ENCODE measurements around the gene PIP5K1B. TPM values are rescaled to one million over a fixed set of nuclear protein-coding genes. Genes with fewer than 3 reads are reported as not detected.
"Not testable (repeated sequence)": the region's sequence is repeated elsewhere in the genome, so short reads cannot be mapped to it uniquely, and the experiment has no call there.

Gene PIP5K1B
- polyA plus RNA-seq, 1 donor from 2014 or later, result 5.0 TPM

DNA sequence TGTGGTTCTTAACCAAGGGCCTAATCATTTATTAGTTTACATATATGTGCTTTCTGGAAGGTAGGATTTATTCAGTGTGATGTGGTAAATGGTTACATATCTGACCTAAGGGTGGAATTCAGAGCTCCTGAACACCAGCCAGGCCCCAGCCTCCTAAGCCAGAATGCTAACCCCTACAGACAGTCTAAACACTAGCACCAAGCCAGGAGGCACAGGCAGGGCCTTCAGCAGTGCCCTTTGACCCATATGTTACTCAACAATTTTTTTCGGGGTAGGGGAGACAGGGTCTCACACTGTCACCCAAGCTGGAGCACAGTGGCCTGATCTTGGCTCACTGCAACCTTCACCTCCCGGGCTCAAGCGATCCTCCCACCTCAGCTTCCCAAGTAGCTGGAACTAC is 268.6 kb downstream of the PIP5K1B start:
- H3K27ac Mint-ChIP-seq, result peak overlapping the region in 2 of 3 donors; percentile 2 to 33
- peaks cover 0 to 2% (median 0%) of the 10 kb centered on the region in 3 donors for H3K9me3 Mint-ChIP-seq
- peaks cover 12% of the 10 kb centered on the region for H3K36me3 Mint-ChIP-seq
- no peaks in the 10 kb centered on the region for H3K27me3 Mint-ChIP-seq
- H3K4me1 Mint-ChIP-seq, result peaks cover 22 to 25% (median 24%) of the 10 kb centered on the region in 3 donors
- H3K4me3 Mint-ChIP-seq, result no peak overlapping the region

DNA sequence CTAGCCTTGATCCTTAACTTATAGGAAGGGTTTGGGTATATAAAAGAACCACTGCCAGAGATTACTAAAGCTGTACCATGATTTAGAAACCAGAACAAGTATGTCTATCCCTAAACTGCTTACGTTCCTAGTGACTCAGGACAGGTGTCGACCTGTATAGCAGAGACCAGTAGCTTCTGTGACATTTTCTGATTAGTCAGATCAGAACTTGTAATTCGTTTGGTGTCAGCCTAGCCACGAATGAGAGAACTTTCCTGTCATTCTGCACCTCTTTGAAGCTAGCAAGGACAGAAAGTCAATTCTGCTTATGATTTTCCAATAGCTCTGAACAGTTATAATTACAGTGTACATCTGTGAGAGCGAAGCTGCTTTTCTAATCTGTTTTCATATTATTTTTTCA is 269.4 kb downstream of the PIP5K1B start:
- Mint-ChIP-seq H3K27me3 (no peaks in the 10 kb centered on the region), H3K9me3 (peaks cover 0 to 2% (median 0%) of the 10 kb centered on the region in 3 donors), H3K36me3 (peaks cover 12% of the 10 kb centered on the region), H3K4me1 (peaks cover 22 to 32% (median 24%) of the 10 kb centered on the region in 3 donors), H3K4me3 (peak overlapping the region in 1 of 4 donors; percentile 24), H3K27ac (peak overlapping the region in 1 of 3 donors; percentile 3)

DNA sequence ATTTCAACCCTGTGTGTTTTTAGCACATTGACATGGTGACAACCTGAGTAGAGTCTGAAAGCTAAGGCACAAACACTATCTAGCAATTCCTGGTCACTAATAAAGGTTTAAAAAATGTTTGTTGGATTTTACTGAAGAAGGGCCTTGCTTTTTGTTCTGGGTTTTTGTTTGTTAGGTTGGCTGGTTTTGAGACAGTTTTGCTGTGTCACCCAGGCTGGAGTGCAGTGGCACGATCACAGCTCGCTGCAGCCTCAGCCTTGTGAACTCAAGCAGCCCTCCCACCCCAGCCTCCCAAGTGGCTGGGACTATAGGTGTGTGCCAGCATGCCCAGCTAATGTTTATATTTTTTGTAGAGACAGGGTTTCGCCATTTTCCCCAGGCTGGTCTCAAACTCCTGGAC is 269.9 kb downstream of the PIP5K1B start:
- peaks cover 0 to 2% (median 0%) of the 10 kb centered on the region in 3 donors for H3K9me3 Mint-ChIP-seq
- H3K36me3 Mint-ChIP-seq, result peaks cover 9% of the 10 kb centered on the region
- peak overlapping the region in 1 of 3 donors; percentile 16 for H3K27ac Mint-ChIP-seq
- no peaks in the 10 kb centered on the region for H3K27me3 Mint-ChIP-seq
- H3K4me1 Mint-ChIP-seq, result peaks cover 22 to 35% (median 24%) of the 10 kb centered on the region in 3 donors
- no peak overlapping the region for H3K4me3 Mint-ChIP-seq

DNA sequence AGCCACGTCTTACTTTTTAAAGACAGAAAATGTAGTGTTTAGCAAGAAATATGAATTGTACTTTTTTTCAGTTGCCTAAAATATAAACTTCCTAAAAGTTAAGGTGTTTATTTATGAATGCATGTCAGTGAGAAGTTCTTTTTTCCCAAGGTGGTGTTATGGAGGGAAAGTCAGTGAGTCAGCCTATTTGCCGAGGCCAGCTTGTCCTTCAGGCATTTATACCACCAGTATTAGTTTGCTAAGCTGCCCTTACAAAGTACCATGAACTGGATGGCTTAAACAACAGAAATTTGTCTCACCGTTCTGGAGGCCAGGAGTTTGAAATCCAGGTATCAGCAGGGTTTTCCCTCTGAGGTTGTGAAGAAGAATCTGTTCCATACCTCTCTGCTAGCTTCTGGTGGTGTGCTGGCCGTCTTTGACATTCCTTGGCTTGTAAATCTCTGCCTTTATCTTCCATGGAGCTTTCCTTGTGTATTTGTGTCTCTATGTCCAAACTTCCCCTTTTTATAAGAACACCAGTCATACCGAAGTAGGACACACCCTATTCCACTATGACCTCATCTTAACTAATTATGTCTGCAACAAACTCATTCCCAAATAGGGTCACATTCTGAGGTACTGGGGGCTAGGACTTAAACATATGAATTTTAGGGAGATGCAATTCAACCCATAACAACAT is 270.5 kb downstream of the PIP5K1B start:
- Mint-ChIP-seq H3K27me3 (no peaks in the 10 kb centered on the region), H3K27ac (peak overlapping the region in 1 of 3 donors; percentile 1), H3K9me3 (peaks cover 0 to 2% (median 0%) of the 10 kb centered on the region in 3 donors), H3K4me1 (peaks cover 22 to 36% (median 24%) of the 10 kb centered on the region in 3 donors), H3K4me3 (peak overlapping the region in 2 of 4 donors; percentile 0 to 14), H3K36me3 (peaks cover 5% of the 10 kb centered on the region)

DNA sequence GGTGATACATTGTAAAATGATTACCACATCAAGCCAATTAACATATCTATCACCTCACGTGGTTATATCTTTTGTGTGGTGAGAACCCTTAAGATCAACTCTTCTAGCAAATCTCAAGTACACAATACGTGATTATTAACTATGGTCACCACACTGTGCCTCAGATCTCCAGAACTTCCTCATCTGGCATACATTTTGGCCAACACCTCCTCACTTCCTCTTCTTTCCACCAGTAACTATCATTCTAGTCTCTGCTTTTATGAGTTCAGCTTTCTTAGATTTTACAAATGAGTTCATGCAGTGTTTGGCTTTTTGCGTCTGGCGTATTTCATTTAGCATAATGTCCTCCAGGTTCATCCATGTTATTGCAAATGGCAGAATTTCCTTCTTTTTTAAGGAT is 273.0 kb downstream of the PIP5K1B start:
- no peaks in the 10 kb centered on the region for H3K27me3 Mint-ChIP-seq
- H3K36me3 Mint-ChIP-seq, result peaks cover 2% of the 10 kb centered on the region
- peak overlapping the region in 1 of 4 donors; percentile 2 for H3K4me3 Mint-ChIP-seq
- no peak overlapping the region for H3K27ac Mint-ChIP-seq
- H3K4me1 Mint-ChIP-seq, result peaks cover 22 to 53% (median 32%) of the 10 kb centered on the region in 3 donors
- no peaks in the 10 kb centered on the region for H3K9me3 Mint-ChIP-seq

DNA sequence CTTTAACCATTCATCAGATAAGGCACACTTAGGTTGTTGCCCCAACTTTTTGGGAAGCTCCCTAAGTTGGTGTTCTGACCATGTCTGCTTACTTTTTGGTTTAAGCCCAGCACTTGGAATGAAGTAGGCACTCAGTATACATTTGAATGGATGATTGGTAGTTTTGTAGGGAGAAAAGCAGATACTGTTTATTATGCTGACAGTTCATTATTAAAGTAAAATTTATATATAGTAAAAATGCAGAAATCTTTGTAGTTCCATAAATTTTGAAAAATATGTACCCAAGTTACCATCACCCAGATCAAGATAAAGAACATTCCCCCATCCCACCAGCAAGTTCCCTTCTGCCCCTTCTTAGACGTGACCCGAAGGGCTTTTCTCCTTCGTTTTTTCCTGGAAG is 273.5 kb downstream of the PIP5K1B start:
- peaks cover 5% of the 10 kb centered on the region for H3K36me3 Mint-ChIP-seq
- H3K27ac Mint-ChIP-seq, result no peak overlapping the region
- no peak overlapping the region for H3K4me3 Mint-ChIP-seq
- peaks cover 25 to 58% (median 29%) of the 10 kb centered on the region in 3 donors for H3K4me1 Mint-ChIP-seq
- no peaks in the 10 kb centered on the region for H3K27me3 Mint-ChIP-seq
- no peaks in the 10 kb centered on the region for H3K9me3 Mint-ChIP-seq

DNA sequence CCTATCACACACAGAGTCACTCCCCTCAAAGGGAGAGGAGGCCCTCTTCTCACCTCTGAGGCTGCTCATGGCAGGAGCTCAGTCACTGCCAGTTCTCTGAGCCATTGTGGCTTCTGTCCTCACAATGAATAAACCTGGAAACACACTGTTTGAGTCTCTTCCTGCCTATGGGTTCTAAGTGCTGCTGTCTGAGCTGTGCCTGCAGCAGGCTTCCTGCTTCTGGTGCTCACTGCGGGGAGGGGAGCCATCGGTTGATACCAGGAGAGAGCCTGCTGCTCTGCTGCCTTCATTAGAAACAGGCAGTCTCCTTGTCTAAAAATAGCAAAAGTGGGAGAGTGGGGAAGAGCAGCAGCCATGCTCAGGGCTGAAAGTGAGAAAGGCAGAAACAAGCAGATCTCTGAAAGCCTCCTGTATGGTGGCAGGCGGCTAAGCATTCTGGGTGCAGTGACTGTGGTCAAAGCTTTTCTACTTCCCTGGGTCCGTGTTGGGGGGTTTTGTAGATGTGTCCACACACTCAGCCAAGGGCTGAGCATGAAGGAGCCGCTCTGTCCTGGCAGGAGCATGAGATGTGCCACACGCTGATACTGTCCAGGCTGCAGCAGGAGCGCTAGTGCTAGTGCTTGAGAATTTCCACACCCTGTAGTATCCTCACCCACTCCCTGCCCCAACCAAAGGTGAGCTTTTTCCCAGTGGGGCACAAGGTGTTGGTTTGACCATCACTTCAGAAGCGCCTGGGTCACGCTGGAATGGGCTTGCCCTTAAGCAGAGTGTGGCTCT is 274.7 kb downstream of the PIP5K1B start:
- Mint-ChIP-seq H3K27me3 (no peaks in the 10 kb centered on the region), H3K36me3 (peaks cover 5% of the 10 kb centered on the region), H3K4me1 (peaks cover 21 to 51% (median 23%) of the 10 kb centered on the region in 3 donors), H3K4me3 (no peak overlapping the region), H3K27ac (no peak overlapping the region), H3K9me3 (no peaks in the 10 kb centered on the region)

DNA sequence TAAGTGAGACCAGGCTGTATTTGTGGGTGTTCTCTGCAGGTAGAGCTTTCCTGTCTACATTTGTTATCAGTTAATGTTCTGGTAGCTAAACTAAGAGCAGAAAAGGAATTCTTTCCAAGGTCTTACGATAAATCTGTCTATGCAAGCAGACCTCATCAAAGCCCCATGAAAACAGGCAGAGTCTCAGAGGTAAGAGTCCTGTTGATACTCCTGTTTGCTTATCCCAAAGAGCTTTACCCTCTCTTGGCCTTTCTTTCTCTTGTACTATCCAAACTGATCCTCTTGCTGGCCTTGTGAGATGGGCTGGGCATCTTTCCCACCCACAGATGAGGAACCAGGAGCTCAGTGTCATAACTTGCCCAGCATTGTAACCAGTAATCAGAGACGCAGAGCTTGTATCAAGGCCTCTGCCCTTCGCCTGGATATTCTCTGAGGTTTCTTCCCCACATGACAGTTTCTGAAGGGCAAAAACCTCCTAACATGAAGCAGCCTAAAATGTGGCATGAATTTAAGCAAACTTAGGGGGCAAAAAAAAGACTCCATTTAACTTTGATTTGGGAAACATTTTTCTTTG is 275.4 kb downstream of the PIP5K1B start:
- no peak overlapping the region for H3K4me3 Mint-ChIP-seq
- no peaks in the 10 kb centered on the region for H3K27me3 Mint-ChIP-seq
- peaks cover 17 to 51% (median 19%) of the 10 kb centered on the region in 3 donors for H3K4me1 Mint-ChIP-seq
- peak overlapping the region in 1 of 3 donors; percentile 4 for H3K27ac Mint-ChIP-seq
- H3K9me3 Mint-ChIP-seq, result no peaks in the 10 kb centered on the region
- peaks cover 5% of the 10 kb centered on the region for H3K36me3 Mint-ChIP-seq

DNA sequence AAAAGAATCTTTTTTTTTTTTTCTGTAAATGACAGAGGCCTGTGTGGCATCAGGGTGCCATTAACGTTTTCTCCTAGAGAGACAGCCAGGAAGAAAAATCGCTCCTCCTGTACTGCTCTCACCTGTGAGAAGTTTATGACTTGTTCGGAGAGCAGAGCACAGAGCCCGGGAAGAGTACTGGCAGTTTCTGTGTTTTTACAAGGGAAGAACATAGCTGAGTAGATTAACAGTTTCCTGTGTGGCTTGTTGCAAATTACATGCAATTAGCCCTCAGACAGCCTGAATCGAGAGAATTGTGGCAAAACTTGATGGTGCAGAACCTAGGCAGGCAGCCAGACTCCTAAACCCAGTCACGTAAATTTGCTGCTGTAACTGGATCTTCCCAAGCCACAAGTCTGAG is 276.7 kb downstream of the PIP5K1B start:
- Mint-ChIP-seq H3K4me1 (peaks cover 8 to 45% (median 13%) of the 10 kb centered on the region in 3 donors), H3K9me3 (no peaks in the 10 kb centered on the region), H3K27me3 (no peaks in the 10 kb centered on the region), H3K27ac (peak overlapping the region in 1 of 3 donors; percentile 9), H3K4me3 (no peak overlapping the region), H3K36me3 (peaks cover 3% of the 10 kb centered on the region)

DNA sequence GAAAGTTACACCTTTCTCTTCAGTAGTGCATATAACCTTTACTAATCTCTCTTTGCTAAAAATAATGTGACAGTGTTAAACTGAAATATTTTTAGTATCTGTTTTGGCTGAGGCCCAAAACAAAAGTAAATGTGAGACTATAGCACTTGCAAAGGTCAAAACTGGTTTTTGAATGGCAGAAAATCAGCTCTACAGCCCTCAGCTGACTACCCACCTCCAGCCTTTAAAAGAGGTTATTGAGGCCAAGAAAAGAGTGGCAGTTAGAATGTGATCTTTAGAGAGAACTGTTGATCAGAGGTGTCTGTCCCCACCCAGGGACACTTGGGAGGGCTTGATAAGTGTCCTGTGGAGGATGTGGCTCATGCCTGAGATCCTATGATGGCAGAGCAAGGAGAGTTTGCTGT is 278.0 kb downstream of the PIP5K1B start:
- Mint-ChIP-seq H3K9me3 (no peaks in the 10 kb centered on the region), H3K4me3 (no peak overlapping the region), H3K36me3 (peaks cover 3% of the 10 kb centered on the region), H3K27me3 (no peaks in the 10 kb centered on the region), H3K27ac (no peak overlapping the region), H3K4me1 (peaks cover 5 to 43% (median 12%) of the 10 kb centered on the region in 3 donors)

DNA sequence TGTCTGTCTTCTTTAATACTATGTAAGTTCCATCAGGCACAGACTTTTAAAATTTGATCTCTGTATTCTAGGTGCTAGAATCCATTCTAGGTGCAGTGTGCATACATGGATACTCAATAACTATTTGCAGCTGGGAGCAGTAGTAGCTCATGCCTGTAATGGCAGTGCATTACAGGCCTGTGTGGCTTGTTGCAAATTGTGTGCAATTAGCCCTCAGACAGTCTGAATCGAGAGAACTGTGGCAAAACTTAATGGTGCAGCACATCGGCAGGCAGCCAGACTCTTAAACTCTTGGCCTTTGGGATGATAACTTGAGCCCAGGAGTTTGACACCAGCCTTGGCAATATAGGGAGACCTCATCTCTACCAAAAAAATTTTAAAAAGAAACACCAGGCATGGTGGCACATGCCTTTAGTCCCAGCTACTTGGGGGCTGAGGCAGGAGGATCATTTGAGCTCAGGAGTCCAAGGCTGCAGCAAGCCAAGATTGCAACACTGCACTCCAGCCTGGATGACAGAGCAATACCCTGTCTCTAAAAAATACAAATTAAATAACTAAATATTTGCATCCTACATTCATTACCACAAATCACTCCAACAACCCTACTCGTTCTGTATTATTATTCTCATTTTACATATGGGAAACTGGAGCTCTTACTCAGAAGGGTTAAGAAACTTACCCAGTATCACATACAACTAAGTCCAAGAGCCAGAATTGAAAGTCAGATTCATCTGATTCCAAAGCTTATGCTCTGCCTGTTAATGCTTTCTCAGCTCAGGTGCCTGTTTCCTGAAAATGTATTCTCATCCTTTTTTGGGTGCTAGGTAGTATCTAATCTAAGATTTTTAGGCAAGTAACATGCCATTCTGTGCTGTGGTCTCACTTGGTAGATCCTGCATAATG is 278.7 kb downstream of the PIP5K1B start:
- peaks cover 3 to 37% (median 9%) of the 10 kb centered on the region in 3 donors for H3K4me1 Mint-ChIP-seq
- peaks cover 3% of the 10 kb centered on the region for H3K36me3 Mint-ChIP-seq
- H3K9me3 Mint-ChIP-seq, result no peaks in the 10 kb centered on the region
- H3K4me3 Mint-ChIP-seq, result no peak overlapping the region
- H3K27ac Mint-ChIP-seq, result no peak overlapping the region
- H3K27me3 Mint-ChIP-seq, result no peaks in the 10 kb centered on the region

DNA sequence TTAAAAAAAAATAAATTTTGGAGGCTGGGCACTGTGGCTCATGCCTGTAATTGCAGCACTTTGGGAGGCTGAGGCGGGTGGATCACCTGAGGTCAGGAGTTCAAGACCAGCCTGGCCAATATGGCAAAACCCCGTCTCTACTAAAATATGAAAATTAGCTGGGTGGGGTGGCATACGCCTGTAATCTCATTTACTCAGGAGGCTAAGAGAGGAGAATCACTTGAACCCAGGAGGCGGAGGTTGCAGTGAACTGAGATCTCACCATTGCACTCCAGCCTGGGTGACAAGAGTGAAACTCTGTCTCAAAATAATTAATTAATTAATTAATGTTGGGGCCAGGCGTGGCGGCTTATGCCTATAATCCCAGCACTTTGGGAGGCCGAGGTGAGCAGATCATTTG is 281.9 kb downstream of the PIP5K1B start:
- H3K4me1 Mint-ChIP-seq, result peaks cover 3 to 13% (median 3%) of the 10 kb centered on the region in 3 donors
- not testable (repeated sequence) for H3K36me3 Mint-ChIP-seq, H3K4me3 Mint-ChIP-seq, H3K27me3 Mint-ChIP-seq, H3K27ac Mint-ChIP-seq, H3K9me3 Mint-ChIP-seq

DNA sequence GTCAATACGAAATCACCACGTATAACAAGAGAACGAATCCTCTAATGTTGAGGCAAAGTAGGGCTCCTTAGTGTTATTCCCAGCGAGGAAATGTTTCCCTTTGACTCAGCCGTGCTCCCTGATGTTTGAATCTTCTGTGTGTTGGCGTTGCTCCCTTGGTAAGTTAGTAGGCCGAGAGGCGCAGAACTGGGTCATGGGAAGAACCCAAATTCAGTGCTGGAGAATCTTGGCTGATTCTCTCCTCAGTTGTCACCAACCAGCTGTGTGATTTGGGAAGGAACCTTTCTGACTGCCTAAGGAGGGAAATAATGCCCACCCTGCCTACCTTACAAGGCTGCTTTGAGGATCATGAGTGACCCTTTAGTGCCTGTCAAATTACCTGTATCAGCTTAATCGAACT is 286.4 kb downstream of the PIP5K1B start:
- Mint-ChIP-seq H3K27me3 (no peaks in the 10 kb centered on the region), H3K27ac (no peak overlapping the region), H3K36me3 (peaks cover 5% of the 10 kb centered on the region), H3K4me3 (peak overlapping the region in 1 of 4 donors; percentile 28), H3K4me1 (peaks cover 5 to 9% (median 8%) of the 10 kb centered on the region in 3 donors), H3K9me3 (no peaks in the 10 kb centered on the region)

DNA sequence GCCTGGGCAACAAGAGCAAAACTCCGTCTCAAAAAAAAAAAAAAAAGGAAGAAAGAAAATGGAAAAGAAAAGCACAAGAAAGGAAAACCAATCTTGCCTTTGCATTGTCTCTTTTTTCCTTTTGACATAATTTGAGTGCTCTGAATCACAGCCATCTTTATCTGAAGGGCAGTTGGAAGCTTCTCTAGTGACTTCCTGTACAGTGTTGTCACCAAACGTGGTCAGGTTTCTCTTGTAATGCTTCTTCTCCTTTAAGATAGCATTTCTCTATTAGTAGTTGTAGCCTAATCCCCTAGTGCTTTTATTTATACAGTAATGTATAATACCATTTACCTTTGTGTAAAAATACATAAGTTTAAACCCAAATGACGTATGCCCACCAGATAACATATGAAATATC is 290.7 kb downstream of the PIP5K1B start:
- Mint-ChIP-seq H3K4me3 (no peak overlapping the region), H3K27me3 (no peaks in the 10 kb centered on the region), H3K9me3 (no peaks in the 10 kb centered on the region), H3K27ac (no peak overlapping the region), H3K4me1 (peaks cover 11 to 16% (median 13%) of the 10 kb centered on the region in 3 donors), H3K36me3 (peaks cover 7% of the 10 kb centered on the region)
